D721Med (cell line): ENCODE measurements around the gene PPIP5K1.
"Not testable (repeated sequence)": the region's sequence is repeated elsewhere in the genome, so short reads cannot be mapped to it uniquely, and the experiment has no call there.

Experiments used
- DNase-seq: peaks from one replicate; pipeline ENCODE4 v3.0.0; 2011; ENCODE audit warnings: low spot score; ENCODE audit not compliant: insufficient read length
- FAIRE-seq: peaks from 2 replicates; lab custom pipeline; 2011; peaks lifted over from hg19 to GRCh38; lab: Jason Lieb, UNC
- TF ChIP-seq, protein P1 (sequence below): IDR thresholded peaks from 2 replicates; pipeline ENCODE4 v1.5.1; 2012; ENCODE audit warnings: mild to moderate bottlenecking, control low read depth; ENCODE audit not compliant: insufficient read depth; ENCODE audit errors: missing control alignments

PPIP5K1 gene

DNA sequence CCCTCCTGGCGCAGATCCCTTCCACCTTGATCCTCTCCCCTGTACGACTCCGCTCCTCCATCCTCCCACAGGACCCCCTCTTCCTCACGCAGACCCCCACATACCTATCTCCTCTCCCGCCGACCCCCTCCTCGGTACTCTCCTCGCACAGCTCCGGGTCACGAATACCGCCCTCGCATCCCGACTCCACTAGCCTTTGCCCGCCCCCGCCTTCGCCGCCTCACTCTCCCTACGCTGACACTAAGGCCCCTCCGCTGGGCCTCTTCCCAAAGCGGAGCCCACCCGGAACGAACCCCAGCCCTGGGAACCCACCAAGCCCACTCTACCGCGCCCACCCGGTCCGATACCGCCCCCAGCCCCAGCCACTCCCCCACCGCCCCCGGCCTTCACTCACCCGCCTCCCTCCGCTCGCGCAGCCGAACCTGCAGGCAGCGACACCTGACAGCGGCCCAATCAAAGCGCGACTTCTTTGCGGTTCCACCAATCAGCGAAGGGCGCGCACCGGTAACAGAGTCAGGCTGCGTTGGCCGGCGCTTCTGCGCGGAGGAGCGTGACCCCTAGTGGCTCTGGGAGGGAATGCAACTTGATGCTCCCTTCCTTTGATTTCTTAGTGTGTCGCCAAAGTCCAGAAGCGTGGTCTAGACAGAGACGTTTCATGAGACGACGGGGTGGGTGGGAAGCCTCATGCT is at the start of gene PPIP5K1:
Gene PPIP5K1 (minus strand): TSS at position 431 of the 689 bp plus-strand sequence. CDS start 5,704 bp downstream, outside the sequence.
- not testable (repeated sequence) for DNase-seq, FAIRE-seq

GRCh38 chr15:43638464-43639204 is 48.6 kb upstream of the PPIP5K1 start:
- FAIRE-seq, result not testable (repeated sequence)

DNA sequence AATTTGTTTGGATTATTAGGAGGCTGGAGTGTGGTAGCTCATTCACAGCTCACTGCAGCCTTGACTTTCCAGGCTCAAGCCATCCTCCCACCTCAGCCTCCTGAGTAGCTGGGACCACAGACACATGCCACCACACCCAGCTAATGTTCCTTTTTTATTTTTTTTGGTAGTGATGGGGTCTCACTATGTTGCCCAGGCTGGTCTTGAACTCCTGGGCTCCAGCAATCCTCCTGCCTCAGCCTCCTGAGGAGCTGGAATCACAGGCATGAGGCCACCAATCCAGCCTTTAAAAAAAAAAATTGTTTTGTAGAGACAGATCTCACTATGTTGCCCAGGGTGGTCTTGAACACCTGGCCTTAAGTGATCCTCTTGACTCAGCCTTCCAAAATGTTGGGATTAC is 36.9 kb upstream of the PPIP5K1 start:
- not testable (repeated sequence) for FAIRE-seq, DNase-seq

More at GRCh38 chr15:43638464-43639204, 48.6 kb upstream of the PPIP5K1 start:
- DNase-seq, result not testable (repeated sequence)

DNA sequence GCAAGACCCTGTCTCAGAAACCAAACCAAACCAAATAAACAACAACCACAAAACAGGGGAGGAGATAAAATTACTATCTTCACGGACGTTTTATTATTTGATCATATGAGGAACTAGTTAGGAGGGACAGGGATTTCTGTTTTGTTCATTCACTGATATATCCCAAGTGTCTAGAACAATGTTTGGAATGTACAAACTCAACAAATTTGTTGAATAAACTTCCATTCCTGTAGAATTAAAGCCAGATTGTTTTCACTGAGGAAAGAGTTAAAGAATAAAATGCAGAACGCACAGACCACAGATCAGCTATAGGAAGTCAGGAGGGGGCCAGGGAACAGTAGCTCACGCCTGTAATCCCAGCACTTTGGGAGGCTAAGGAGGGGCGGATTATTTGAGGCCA is 35.1 kb upstream of the PPIP5K1 start:
- FAIRE-seq (no peak), DNase-seq (no peak)
- TF ChIP-seq, protein P1, sequence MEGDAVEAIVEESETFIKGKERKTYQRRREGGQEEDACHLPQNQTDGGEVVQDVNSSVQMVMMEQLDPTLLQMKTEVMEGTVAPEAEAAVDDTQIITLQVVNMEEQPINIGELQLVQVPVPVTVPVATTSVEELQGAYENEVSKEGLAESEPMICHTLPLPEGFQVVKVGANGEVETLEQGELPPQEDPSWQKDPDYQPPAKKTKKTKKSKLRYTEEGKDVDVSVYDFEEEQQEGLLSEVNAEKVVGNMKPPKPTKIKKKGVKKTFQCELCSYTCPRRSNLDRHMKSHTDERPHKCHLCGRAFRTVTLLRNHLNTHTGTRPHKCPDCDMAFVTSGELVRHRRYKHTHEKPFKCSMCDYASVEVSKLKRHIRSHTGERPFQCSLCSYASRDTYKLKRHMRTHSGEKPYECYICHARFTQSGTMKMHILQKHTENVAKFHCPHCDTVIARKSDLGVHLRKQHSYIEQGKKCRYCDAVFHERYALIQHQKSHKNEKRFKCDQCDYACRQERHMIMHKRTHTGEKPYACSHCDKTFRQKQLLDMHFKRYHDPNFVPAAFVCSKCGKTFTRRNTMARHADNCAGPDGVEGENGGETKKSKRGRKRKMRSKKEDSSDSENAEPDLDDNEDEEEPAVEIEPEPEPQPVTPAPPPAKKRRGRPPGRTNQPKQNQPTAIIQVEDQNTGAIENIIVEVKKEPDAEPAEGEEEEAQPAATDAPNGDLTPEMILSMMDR, result no peak

GRCh38 chr15:43622068-43622799 is 32.2 kb upstream of the PPIP5K1 start:
- not testable (repeated sequence) for FAIRE-seq, DNase-seq

- not testable (repeated sequence) for FAIRE-seq, DNase-seq
Measured at GRCh38 chr15:43618700-43619099, 28.7 kb upstream of the PPIP5K1 start, which contains the start of gene STRC. TSS of gene STRC (minus strand) at chr15:43618800. CDS start at chr15:43618722, 78 bp downstream.

- not testable (repeated sequence) for FAIRE-seq, DNase-seq
Measured at GRCh38 chr15:43617750-43618149, 27.7 kb upstream of the PPIP5K1 start.

GRCh38 chr15:43602233-43602632 is 12.2 kb upstream of the PPIP5K1 start:
- not testable (repeated sequence) for FAIRE-seq, DNase-seq

DNA sequence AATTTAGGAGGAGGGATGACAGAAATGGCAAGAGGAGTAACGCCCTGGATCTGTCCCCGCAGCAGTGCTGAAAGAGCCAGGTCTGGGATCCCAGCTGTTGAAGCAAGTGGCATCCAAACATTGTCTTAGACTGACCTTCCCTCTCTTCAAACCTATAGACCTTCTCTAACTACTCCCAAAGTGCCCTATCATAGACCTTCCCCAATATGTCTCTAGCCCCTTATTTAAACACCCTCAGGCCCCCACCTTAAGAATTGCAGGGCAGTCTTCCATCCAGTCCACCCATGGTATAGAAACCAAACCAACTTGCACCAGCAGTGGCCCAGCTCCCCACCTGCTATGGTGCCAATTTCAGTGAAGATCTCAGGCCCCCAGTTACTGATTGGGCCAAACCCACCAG is 10.2 kb upstream of the PPIP5K1 start:
- FAIRE-seq, result not testable (repeated sequence)

GRCh38 chr15:43599131-43599530 is 9.1 kb upstream of the PPIP5K1 start:
- not testable (repeated sequence) for FAIRE-seq, DNase-seq

More for the DNA sequence above, 10.2 kb upstream of the PPIP5K1 start:
- not testable (repeated sequence) for DNase-seq

- not testable (repeated sequence) for FAIRE-seq, DNase-seq
Measured at GRCh38 chr15:43593328-43594190, 3.6 kb upstream of the PPIP5K1 start, which contains the start of gene CKMT1B. TSS of gene CKMT1B (plus strand) at chr15:43594027. CDS start at chr15:43594219, 192 bp downstream.

DNA sequence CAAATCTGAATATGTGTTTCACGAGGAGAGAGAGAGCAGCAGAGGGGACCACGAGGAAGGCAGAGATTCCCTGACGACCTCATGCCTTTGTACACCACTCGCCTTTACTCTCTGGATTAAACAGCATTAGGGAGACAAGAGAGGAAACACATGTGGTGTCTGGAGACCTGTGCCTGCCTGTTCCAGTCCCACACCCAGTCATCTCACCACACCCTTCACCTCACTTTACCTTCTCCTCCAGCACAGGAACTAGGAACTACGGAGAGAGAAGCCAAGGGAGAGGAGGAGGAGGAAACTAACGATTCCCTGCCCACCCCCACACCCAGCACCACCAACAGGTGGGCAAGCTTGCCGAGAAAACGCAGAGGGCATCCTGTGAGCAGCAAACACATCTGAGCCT is 2.8 kb upstream of the PPIP5K1 start:
- DNase-seq, FAIRE-seq: not testable (repeated sequence)

DNA sequence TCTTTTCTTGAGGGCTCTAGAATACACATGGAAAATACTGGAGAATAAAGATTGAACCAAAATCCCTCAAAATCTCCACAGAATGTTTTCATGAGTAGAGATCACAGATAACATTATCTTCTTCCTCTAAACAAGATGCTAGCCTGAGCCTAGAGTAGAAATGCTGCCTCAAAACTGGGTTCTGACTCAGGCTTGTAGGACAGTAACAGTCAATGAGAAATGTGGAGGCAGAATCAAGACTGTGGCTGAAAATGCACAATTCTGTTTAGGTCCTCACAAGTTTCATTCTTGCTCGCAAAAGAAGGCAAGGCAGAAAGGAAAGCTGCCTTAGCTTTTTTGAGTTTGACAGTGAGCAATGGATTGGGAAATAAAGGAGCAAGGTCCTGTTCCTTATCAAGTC is 15.4 kb downstream of the PPIP5K1 start:
- not testable (repeated sequence) for DNase-seq, FAIRE-seq

DNA sequence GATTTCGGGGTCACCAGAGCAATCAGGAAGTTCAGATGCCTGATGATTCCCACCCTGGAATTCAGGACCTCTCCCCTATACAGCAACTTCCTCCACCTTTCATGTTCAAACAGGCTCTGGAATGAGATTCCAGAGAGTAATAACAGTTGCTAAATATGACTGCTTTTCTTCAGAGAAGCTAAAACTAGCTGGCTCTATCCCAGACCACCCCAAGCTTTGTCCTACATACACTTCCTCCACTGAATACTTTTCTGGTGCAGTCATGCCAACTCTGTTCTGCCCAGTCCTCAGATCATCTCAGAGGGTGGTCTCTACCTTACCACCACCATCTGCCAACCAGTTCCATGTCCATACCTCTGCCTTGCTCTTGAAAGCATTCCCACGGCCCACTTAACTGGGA is 23.4 kb downstream of the PPIP5K1 start:
- DNase-seq, FAIRE-seq: not testable (repeated sequence)

DNA sequence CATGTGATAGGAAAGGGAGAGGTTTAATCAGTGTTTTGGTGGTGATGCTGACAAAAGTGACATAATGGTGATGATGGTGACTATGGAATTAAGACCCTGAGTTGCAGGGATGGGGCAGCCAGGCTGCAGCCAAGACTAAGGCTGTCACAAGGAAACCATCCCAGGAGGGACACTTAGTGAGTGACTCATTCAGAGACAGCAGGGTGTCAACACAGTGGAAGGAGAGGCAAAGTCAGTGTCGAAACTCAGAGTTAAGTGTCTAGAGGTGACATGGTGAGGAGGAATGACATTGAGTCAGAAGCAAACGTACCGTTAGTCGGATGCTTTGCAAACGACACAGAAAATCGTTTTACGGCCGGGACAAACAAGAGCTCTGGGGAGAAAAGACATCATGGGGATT is 26.2 kb downstream of the PPIP5K1 start:
- not testable (repeated sequence) for FAIRE-seq

DNA sequence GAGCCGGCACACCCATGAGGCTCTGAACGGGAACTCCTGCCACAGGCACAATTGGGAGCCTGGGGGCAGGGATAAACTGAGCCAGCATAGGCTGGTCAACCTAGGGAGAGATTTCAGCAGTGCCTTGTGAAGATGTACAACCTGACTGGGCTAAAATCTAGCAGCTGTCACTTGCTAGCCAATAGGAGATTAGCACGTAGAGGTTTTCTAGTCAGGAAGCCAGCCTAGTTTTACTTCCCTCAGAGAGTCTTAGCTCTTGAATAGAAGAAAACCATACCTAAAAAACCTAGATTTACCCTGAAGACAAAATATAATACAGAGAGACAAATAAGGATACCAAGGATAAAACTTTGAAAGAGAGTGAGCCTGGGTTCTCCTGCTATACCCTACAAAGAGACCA is 27.3 kb downstream of the PPIP5K1 start:
- not testable (repeated sequence) for DNase-seq, FAIRE-seq

More for the DNA sequence above, 26.2 kb downstream of the PPIP5K1 start:
- not testable (repeated sequence) for DNase-seq
